ENCODE data around the gene NINJ2. TPM values are rescaled to one million over a fixed set of nuclear protein-coding genes. Genes with fewer than 3 reads are reported as not detected.

Gene NINJ2
- polyA plus RNA-seq, 3 donors, result 32.9 to 92.7 (median 73.7) TPM

- intact Hi-C loops (cut with micrococcal nuclease), result no loop called here
- 97% methylated on average over 12 of the region's 17 CpGs for WGBS (ENCODE audit: insufficient coverage)
- no peak overlapping the region for H3K27ac ChIP-seq (ENCODE audit: low read depth in 1 of 2, low read length in 2 of 2)
- H3K27ac Mint-ChIP-seq, result peak overlapping the region in 2 of 7 donors; percentile 74
- peaks cover 19% of the 10 kb centered on the region for H3K4me1 Mint-ChIP-seq
- no peak overlapping the region for H3K4me3 ChIP-seq (replicated peaks in 1 of 3; ENCODE audit: low read depth in 2 of 3, low read length in 3 of 3)
- no peaks in the 10 kb centered on the region for H3K36me3 ChIP-seq (replicated peaks in 1 of 2; ENCODE audit: control insufficient read depth in 1 of 2, insufficient read depth in 2 of 2, low read length in 2 of 2)
- H3K9me3 ChIP-seq (replicated peaks in 1 of 2; ENCODE audit: control insufficient read depth in 1 of 2, insufficient read depth in 1 of 2, low read length in 2 of 2), result no peaks in the 10 kb centered on the region
- no peaks in the 10 kb centered on the region for H4K20me1 ChIP-seq (ENCODE audit: insufficient read depth, low read length)
- no peak overlapping the region for H3K9ac ChIP-seq (ENCODE audit: insufficient read depth, low read length, poor library complexity, severe bottlenecking)
- H3K4me2 ChIP-seq (replicated peaks; ENCODE audit: extremely low read depth, low read length, poor library complexity, severe bottlenecking), result no peak overlapping the region
- no peaks in the 10 kb centered on the region for H3K79me2 ChIP-seq (ENCODE audit: insufficient read depth, low read length)
- TF ChIP-seq CTCF (IDR thresholded peaks at IDR 0.05), result no peak
- no peaks in the 10 kb centered on the region for H3K27me3 ChIP-seq (ENCODE audit: control insufficient read depth in 2 of 2, insufficient read depth in 2 of 2, low read length in 2 of 2)
- H3K27me3 Mint-ChIP-seq (ENCODE audit: low read depth in 3 of 3), result peaks cover 1 to 8% (median 4%) of the 10 kb centered on the region in 3 donors
- H3K36me3 Mint-ChIP-seq, result no peaks in the 10 kb centered on the region
- H2AFZ ChIP-seq (ENCODE audit: insufficient read depth, low read depth, low read length, poor library complexity, severe bottlenecking), result no peak overlapping the region
- peaks cover 0 to 1% (median 0%) of the 10 kb centered on the region in 7 donors for H3K9me3 Mint-ChIP-seq
- peaks cover 10 to 12% of the 10 kb centered on the region in 2 donors for H3K4me1 ChIP-seq (ENCODE audit: control insufficient read depth in 1 of 2, insufficient read depth in 2 of 2, low read length in 2 of 2)
- DNase-seq, result no peak
- H3K4me3 Mint-ChIP-seq, result no peak overlapping the region
Measured at GRCh38 chr12:678747-679712, 15.8 kb upstream of the NINJ2 start.

- H3K27me3 ChIP-seq (ENCODE audit: control insufficient read depth in 2 of 2, insufficient read depth in 2 of 2, low read length in 2 of 2), result no peaks in the 10 kb centered on the region
- peaks cover 2 to 8% (median 2%) of the 10 kb centered on the region in 3 donors for H3K27me3 Mint-ChIP-seq (ENCODE audit: low read depth in 3 of 3)
- intact Hi-C loops (cut with micrococcal nuclease), result no loop called here
- WGBS (ENCODE audit: insufficient coverage), result 80% methylated on average over 1 of the region's 4 CpGs
- no peak for TF ChIP-seq CTCF (IDR thresholded peaks at IDR 0.05)
- no peak overlapping the region for H3K27ac ChIP-seq (ENCODE audit: low read depth in 1 of 2, low read length in 2 of 2)
- H3K4me3 ChIP-seq (replicated peaks in 1 of 3; ENCODE audit: low read depth in 2 of 3, low read length in 3 of 3), result no peak overlapping the region
- H3K4me1 Mint-ChIP-seq, result peaks cover 32% of the 10 kb centered on the region
- no peaks in the 10 kb centered on the region for H3K36me3 ChIP-seq (replicated peaks in 1 of 2; ENCODE audit: control insufficient read depth in 1 of 2, insufficient read depth in 2 of 2, low read length in 2 of 2)
- H3K79me2 ChIP-seq (ENCODE audit: insufficient read depth, low read length), result no peaks in the 10 kb centered on the region
- no peak overlapping the region for H3K4me2 ChIP-seq (replicated peaks; ENCODE audit: extremely low read depth, low read length, poor library complexity, severe bottlenecking)
- H3K4me3 Mint-ChIP-seq, result no peak overlapping the region
- H3K27ac Mint-ChIP-seq, result peak overlapping the region in 3 of 7 donors; percentile 1 to 66 (median 54)
- no peak overlapping the region for H2AFZ ChIP-seq (ENCODE audit: insufficient read depth, low read depth, low read length, poor library complexity, severe bottlenecking)
- peaks cover 0 to 1% (median 0%) of the 10 kb centered on the region in 7 donors for H3K9me3 Mint-ChIP-seq
- H3K9ac ChIP-seq (ENCODE audit: insufficient read depth, low read length, poor library complexity, severe bottlenecking), result no peak overlapping the region
- no peak for DNase-seq
- H4K20me1 ChIP-seq (ENCODE audit: insufficient read depth, low read length), result no peaks in the 10 kb centered on the region
- H3K9me3 ChIP-seq (replicated peaks in 1 of 2; ENCODE audit: control insufficient read depth in 1 of 2, insufficient read depth in 1 of 2, low read length in 2 of 2), result no peaks in the 10 kb centered on the region
- no peaks in the 10 kb centered on the region for H3K36me3 Mint-ChIP-seq
- peaks cover 14 to 18% of the 10 kb centered on the region in 2 donors for H3K4me1 ChIP-seq (ENCODE audit: control insufficient read depth in 1 of 2, insufficient read depth in 2 of 2, low read length in 2 of 2)
Measured at GRCh38 chr12:675562-675961, 12.3 kb upstream of the NINJ2 start.
